GM12801 (cell line): ENCODE data around the gene MRPS34.

ENCODE experiments used
- TF ChIP-seq, protein P1 (sequence below): IDR thresholded peaks from one replicate; pipeline ENCODE4 v1.5.1; 2011; ENCODE audit warnings: control low read depth; ENCODE audit not compliant: insufficient read length; ENCODE audit errors: extremely low read depth

Gene MRPS34

DNA sequence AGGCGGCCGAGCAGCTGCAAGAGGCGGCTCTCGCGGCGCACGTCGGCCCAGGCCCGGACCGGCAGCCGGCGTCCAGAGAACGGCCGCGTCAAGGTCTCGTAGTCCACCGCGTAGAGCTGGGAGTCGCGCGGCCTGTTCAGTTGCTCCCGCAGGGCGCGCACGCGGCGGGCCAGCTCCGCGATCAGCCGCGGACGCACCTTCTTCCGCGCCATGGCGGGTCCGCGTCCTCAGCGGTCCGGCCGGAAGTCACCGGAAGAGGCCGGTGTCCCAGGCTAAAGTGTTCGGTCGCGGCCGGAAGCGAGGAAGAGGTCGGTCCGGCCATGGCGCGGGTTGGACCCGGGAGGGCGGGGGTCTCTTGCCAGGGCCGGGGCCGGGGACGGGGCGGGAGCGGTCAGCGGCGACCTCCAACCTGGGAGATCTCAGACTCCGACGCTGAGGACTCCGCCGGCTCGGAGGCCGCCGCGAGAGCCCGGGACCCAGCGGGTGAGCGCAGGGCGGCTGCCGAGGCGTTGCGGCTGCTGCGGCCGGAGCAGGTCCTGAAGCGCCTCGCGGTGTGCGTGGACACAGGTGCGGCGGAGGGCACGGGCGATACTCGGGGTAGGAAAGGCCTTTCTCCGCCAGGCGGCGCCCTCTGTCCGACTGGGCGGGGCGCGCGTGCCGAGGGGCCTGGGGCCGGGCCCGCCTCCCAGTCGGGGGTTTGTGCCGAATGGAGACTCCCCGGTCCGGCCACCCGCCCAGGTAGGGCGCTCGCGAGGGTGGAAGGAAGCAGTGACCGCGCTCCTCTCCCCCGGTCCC is at the start of gene MRPS34:
MRPS34 (minus strand) TSS at position 227 of the 795 bp plus-strand sequence; CDS start at position 212, 15 bp downstream.
- TF ChIP-seq, protein P1, sequence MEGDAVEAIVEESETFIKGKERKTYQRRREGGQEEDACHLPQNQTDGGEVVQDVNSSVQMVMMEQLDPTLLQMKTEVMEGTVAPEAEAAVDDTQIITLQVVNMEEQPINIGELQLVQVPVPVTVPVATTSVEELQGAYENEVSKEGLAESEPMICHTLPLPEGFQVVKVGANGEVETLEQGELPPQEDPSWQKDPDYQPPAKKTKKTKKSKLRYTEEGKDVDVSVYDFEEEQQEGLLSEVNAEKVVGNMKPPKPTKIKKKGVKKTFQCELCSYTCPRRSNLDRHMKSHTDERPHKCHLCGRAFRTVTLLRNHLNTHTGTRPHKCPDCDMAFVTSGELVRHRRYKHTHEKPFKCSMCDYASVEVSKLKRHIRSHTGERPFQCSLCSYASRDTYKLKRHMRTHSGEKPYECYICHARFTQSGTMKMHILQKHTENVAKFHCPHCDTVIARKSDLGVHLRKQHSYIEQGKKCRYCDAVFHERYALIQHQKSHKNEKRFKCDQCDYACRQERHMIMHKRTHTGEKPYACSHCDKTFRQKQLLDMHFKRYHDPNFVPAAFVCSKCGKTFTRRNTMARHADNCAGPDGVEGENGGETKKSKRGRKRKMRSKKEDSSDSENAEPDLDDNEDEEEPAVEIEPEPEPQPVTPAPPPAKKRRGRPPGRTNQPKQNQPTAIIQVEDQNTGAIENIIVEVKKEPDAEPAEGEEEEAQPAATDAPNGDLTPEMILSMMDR = no peak

DNA sequence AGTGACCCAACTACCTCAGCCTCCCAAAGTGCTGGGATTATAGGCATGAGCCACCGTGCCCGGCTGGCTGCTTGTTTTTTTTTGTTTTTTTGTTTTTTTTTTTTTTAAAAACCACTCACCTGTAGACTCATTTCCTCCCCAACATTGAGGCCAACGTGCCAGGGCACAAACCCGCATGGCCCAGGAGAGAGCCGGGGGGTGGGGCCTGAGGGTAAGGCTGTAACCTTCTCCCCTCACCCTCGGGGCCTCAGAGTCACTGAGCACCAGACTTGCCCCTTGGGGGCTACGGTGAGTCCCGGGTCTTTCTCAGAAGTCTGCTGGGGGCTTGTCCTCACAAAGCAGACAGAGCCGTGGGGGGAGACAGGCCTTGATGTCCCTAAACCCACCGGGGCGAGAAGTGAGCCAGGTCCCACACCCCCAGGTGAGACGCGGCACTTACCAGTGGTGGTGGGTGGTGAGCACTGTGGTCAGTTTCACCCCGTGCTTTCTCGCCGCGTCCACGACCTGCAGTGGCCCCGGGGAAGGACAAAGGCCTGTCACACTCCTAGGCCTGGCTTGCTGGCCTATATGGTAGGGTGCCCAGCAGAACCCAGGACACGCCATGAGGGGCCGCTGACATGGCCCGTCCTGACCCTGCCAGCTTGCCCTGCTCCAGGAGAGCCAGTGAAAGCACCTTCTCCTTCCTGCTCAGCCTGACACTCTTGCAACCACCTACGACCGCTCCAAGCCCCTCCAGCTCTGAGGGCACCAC is 49.1 kb upstream of the MRPS34 start:
- TF ChIP-seq, protein P1 = no peak

DNA sequence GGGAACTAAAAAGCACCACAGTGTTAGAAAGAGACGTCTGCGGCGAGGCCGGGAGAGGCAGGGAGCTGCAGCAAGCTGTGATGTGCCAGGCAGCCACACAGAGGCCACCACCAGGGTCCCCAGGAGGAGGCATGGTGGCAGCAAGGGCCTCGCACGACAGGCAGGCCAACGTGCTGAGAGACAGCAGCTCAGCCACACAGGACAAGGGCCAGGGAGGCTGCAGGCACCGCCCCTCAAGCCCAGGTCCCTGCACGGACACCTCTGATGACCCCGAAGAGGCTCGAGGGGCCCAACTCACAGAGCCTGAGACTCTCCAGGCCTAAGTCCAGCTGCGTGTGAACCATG is 48.0 kb upstream of the MRPS34 start:
- TF ChIP-seq, protein P1 = no peak

DNA sequence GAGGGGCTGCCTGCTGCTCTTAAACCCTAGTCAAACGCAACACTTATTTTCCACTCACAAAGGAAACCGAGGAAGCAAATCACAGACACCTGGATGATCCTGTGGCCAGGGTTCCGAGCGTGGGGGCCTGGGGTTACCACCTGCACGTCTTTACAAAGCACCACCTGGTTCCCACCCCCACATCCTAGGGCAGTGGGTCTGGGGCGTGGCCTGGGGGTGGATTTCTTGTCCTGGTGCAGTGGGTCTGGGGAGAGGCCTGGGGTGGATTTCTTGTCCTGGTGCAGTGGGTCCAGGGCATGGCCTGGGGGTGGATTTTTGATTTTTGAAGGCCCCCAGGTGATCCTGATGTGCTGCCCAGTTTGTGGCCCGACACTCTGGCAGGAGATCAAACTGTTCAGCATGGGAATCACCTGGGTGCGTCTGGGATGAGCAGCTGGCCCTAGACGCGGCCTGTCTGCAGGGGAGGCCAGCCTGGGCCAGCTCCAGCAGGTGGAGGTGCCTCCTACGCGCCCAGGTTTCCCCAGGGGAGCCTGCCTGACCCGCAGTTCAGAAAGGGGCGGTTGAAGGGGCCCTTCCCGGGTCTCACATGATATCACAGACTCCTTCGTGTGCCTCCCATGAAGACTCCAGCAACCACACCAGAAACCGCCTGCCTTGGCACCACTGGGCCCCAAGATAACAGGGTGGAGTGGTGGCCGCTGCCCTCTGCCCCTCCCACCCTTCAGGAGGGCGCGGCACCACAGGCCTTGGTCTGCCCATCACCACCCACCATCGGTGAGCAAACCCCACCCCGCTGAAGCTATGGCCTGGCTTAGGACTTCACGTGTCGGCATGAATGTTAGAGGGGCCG is 47.4 kb upstream of the MRPS34 start:
- TF ChIP-seq, protein P1 = no peak

DNA sequence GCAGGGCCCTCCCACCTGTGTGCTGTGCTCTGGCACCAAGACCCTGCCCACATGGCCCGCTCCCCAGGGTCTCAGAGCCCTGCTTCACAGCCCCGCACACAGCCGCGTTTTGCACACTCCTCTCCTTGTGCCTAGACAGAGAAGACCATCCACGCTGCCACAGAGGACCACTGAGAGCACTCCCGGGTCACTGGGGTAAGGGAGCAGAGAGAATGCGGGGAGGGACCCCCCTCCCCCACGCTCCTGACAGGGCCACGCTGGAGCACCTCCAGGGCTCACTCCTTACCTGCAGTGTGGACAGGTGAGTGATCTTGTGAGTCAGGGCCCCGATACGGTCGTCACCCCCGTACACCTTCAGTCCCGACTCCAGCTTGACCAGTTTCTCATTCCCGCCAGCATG is 46.7 kb upstream of the MRPS34 start:
- TF ChIP-seq, protein P1 = no peak

DNA sequence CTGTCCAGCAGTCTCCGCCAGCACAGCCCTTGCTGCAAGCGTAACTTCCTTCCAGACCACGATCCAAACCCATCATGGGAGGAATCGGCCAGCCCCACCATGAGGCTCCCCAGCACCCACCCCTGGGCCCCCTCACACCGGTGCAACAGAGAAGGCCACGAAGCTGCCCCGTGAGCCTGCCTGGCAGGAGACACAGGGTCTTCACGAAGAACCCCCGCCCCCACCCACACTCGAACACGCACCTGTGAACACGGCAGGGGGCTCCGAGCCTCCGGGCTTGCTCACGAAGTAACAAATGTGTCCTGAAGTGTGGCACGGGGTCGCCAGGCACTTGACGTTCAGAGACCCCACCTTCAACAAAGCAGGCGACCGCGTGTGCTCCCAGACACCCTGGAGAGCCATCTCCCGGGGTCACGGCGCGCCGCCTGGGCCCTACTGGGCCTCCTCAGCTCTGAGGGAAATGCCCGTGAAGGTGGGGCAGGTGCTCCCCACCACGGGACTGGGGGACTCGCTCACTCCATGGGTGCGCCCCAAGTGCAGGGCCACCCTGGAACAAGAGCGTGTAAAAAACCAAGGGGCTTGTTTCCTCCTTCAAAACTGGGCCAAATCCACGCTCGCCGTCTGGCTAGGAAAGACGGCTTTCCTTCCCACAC is 46.1 kb upstream of the MRPS34 start:
- TF ChIP-seq, protein P1 = no peak
